NT2/D1 (cell line): ENCODE measurements around the gene LPXN.

ENCODE experiments used
- DNase-seq: peaks from one replicate; pipeline ENCODE4 v3.0.0-alpha.2; 2011; ENCODE audit warnings: low read depth, low spot score
- H3K27me3 ChIP-seq: 2 replicates; pipeline ENCODE4 v1.6.0; 2011; ENCODE audit warnings: mild to moderate bottlenecking; ENCODE audit not compliant: insufficient read length, insufficient read depth
- H3K36me3 ChIP-seq: 2 replicates; pipeline ENCODE4 v1.6.1; 2011; ENCODE audit warnings: mild to moderate bottlenecking, low read length, mixed read lengths; ENCODE audit not compliant: insufficient read depth, insufficient read length
- H3K4me1 ChIP-seq: 2 replicates; pipeline ENCODE4 v1.5.1; 2011; ENCODE audit not compliant: insufficient read depth, insufficient read length
- H3K4me3 ChIP-seq: 2 replicates; pipeline ENCODE4 v1.5.1; 2011; ENCODE audit warnings: low read depth; ENCODE audit not compliant: insufficient read length
- H3K9ac ChIP-seq: 2 replicates; pipeline ENCODE4 v1.6.0; 2011; ENCODE audit warnings: low read depth; ENCODE audit not compliant: insufficient read length
- H3K9me3 ChIP-seq: 2 replicates; pipeline ENCODE4 v1.5.1; 2011; ENCODE audit warnings: mild to moderate bottlenecking, low read length; ENCODE audit not compliant: insufficient read depth
- SUZ12 ChIP-seq: IDR thresholded peaks from 2 replicates; pipeline ENCODE4 v1.6.1; 2011; ENCODE audit not compliant: insufficient read length, insufficient read depth; ENCODE audit errors: extremely low read depth
- YY1 ChIP-seq: IDR thresholded peaks from 2 replicates; pipeline ENCODE4 v1.6.1; 2011; ENCODE audit not compliant: insufficient read length, insufficient read depth
- ZNF274 ChIP-seq: IDR thresholded peaks from 2 replicates; pipeline ENCODE4 v1.6.1; 2011; ENCODE audit warnings: mild to moderate bottlenecking, low read depth, low read length

LPXN gene

GRCh38 chr11:58493676-58494075, 82.0 kb downstream of the LPXN start:
- no peak overlapping the region for H3K9ac ChIP-seq
- no peak for TF ChIP-seq ZNF274
- TF ChIP-seq SUZ12 = no peak
- TF ChIP-seq YY1 = no peak
- DNase-seq = no peak
- H3K4me3 ChIP-seq = no peak overlapping the region
- no peaks in the 10 kb centered on the region for H3K27me3 ChIP-seq
- no peaks in the 10 kb centered on the region for H3K9me3 ChIP-seq
- no peaks in the 10 kb centered on the region for H3K36me3 ChIP-seq
- no peaks in the 10 kb centered on the region for H3K4me1 ChIP-seq

DNA sequence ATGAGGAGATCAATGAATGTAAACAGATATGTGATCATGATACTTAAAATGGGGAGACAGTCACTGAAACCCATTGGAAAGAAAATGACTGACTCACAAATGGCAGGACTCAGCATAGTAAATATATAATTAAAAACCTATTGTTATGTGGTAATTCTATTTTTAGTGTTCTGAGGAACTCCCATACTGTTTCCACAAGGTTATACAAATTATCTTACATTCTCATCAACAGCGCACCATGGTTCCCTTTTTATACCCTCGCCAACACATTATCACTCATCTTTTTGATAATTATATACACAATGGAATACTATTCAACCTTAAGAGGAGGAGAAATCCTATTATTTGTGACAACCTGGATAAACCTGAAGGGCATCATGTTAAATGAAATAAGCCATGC, 84.8 kb downstream of the LPXN start:
- DNase-seq = no peak
- no peaks in the 10 kb centered on the region for H3K27me3 ChIP-seq
- H3K9ac ChIP-seq = no peak overlapping the region
- H3K4me1 ChIP-seq = peaks cover 2% of the 10 kb centered on the region
- H3K4me3 ChIP-seq = no peak overlapping the region
- no peaks in the 10 kb centered on the region for H3K36me3 ChIP-seq
- no peaks in the 10 kb centered on the region for H3K9me3 ChIP-seq
- TF ChIP-seq ZNF274 (no peak), YY1 (no peak), SUZ12 (no peak)

GRCh38 chr11:58487170-58487569, 88.5 kb downstream of the LPXN start:
- H3K4me1 ChIP-seq = peaks cover 2% of the 10 kb centered on the region
- no peaks in the 10 kb centered on the region for H3K9me3 ChIP-seq
- TF ChIP-seq ZNF274 (no peak), YY1 (no peak), SUZ12 (no peak)
- no peaks in the 10 kb centered on the region for H3K27me3 ChIP-seq
- no peak overlapping the region for H3K9ac ChIP-seq
- H3K4me3 ChIP-seq = no peak overlapping the region
- no peaks in the 10 kb centered on the region for H3K36me3 ChIP-seq
- DNase-seq = no peak

GRCh38 chr11:58485961-58486360, 89.7 kb downstream of the LPXN start:
- Histone ChIP-seq H3K36me3 (no peaks in the 10 kb centered on the region), H3K9me3 (no peaks in the 10 kb centered on the region), H3K27me3 (no peaks in the 10 kb centered on the region), H3K4me1 (peaks cover 2% of the 10 kb centered on the region), H3K9ac (no peak overlapping the region), H3K4me3 (no peak overlapping the region)
- TF ChIP-seq SUZ12 (no peak), ZNF274 (no peak), YY1 (no peak)
- DNase-seq = peak; percentile 1
